HS-5 (cell line): ENCODE measurements around the gene OR6N1.

Experiments
- DNase-seq: peaks from one replicate; pipeline ENCODE4 v3.0.0-alpha.2; 2012; ENCODE audit warnings: low read depth

Gene OR6N1

GRCh38 chr1:158752155-158752712 lies 19.8 kb downstream of the OR6N1 start:
- no peak for DNase-seq

GRCh38 chr1:158735848-158736247 lies 36.1 kb downstream of the OR6N1 start:
- no peak for DNase-seq

- no peak for DNase-seq
These were observed 39.5 kb downstream of the OR6N1 start for GRCh38 chr1:158732524-158732923.

- no peak for DNase-seq
These were observed 40.3 kb downstream of the OR6N1 start for GRCh38 chr1:158731707-158732106.

- no peak for DNase-seq
These were observed 41.5 kb downstream of the OR6N1 start for GRCh38 chr1:158730453-158730852.

- DNase-seq: no peak
These were observed 43.3 kb downstream of the OR6N1 start for GRCh38 chr1:158728510-158729225.

- no peak for DNase-seq
These were observed 47.6 kb downstream of the OR6N1 start for GRCh38 chr1:158724442-158724841.

GRCh38 chr1:158720620-158721019 lies 51.4 kb downstream of the OR6N1 start, which contains the start of gene OR6K3:
TSS of gene OR6K3 (minus strand) at chr1:158720720. CDS start at chr1:158718115, 2,605 bp downstream.
- no peak for DNase-seq

- DNase-seq: no peak
These were observed 52.3 kb downstream of the OR6N1 start for GRCh38 chr1:158719664-158720063.

GRCh38 chr1:158717344-158717743 lies 54.7 kb downstream of the OR6N1 start:
- DNase-seq: no peak

GRCh38 chr1:158716335-158716734 lies 55.7 kb downstream of the OR6N1 start:
- DNase-seq: no peak

- no peak for DNase-seq
These were observed 57.2 kb downstream of the OR6N1 start for GRCh38 chr1:158714754-158715153.
